Right lobe of liver (tissue), 6 donors: ENCODE results near the gene IPO13. TPM values are rescaled to one million over a fixed set of nuclear protein-coding genes. Genes with fewer than 3 reads are reported as not detected.

Experiments used
- ATAC-seq, 4 donors: fragments of 200-7000 bp; cut with Tn5 transposase; one replicate each; pipeline ENCODE4 v1.9.1; 2020; ENCODE audit warnings: mild to moderate bottlenecking in 4 of 4, moderate library complexity in 4 of 4
- DNase-seq, 3 donors: peaks; one replicate each; pipeline ENCODE4 v3.0.0-alpha.2; 2020
- H3K27ac ChIP-seq, 3 donors: fragments of 200-600 bp; one replicate each; pipeline ENCODE4 v1.8.0; 2022
- H3K27me3 ChIP-seq, 2 donors: fragments of 200-600 bp; one replicate each; pipeline ENCODE4 v1.8.0; 2022
- H3K36me3 ChIP-seq, 4 donors: fragments of 200-600 bp; sonication (generic) in 1 of 4; one replicate each; pipeline versions ENCODE4 v1.5.1 to v1.8.0; 2017 to 2022; ENCODE audit warnings: control low read depth in 1 of 4
- H3K4me1 ChIP-seq, 4 donors: fragments of 200-600 bp; sonication (generic) in 1 of 4; one replicate each; pipeline versions ENCODE4 v1.5.1 to v1.8.0; 2017 to 2022; ENCODE audit warnings: control low read depth in 1 of 4
- H3K4me3 ChIP-seq, 3 donors: fragments of 200-600 bp; one replicate each; pipeline ENCODE4 v1.8.0; 2022
- H3K9me3 ChIP-seq, 4 donors: fragments of 200-600 bp; sonication (generic) in 1 of 4; one replicate each; pipeline versions ENCODE4 v1.5.1 to v1.8.0; 2017 to 2022; ENCODE audit warnings: control low read depth in 1 of 4
- POLR2A ChIP-seq: fragments of 450-650 bp; IDR thresholded peaks from one replicate; pipeline ENCODE4 v1.6.1; 2017; ENCODE audit warnings: antibody characterized with exemption, mild to moderate bottlenecking
- WGBS: methylation state at CpG from one replicate; pipeline ENCODE4 v1.1.6; 2018; ENCODE audit warnings: low coverage, low lambda C conversion rate; ENCODE audit not compliant: insufficient coverage; ENCODE audit errors: missing lambda C conversion rate; 5-methylcytosine and 5-hydroxymethylcytosine counted together
- intact Hi-C, 2 donors: fragments of 100-400 bp; cut with DNase I; formaldehyde crosslinking; loops; one replicate each; pipeline versions ENCODE4 v1.11.2 to v1.14.1; 2022
- total RNA-seq, 6 experiments: library from RNA; depleted of rRNA in 2 of 6; stranded (reverse); fragments of >200 nt in 2 of 6; fragmentation: NEBNext Ultra II Directional in 3 of 6; extraction: Animal tissue kit (Norgen Biotek cat#: 25700) in 3 of 6; gene quantifications; one replicate each; pipeline versions ENCODE4 v1.1.0 to v1.2.4, GENCODE V29; 2016 to 2023
- TF ChIP-seq, protein P1 (sequence below), 4 donors: fragments of 200-600 bp in 3 of 4; fragments of 450-650 bp in 1 of 4; IDR thresholded peaks; one replicate each; pipeline versions ENCODE4 v1.5.1 to v1.8.0; 2016 to 2022; ENCODE audit warnings: antibody characterized with exemption in 4 of 4, mild to moderate bottlenecking in 2 of 4
- donor health status: DM: no; HTN: yes; CAD: no.
- donor health status: DM: no; HTN: no; CAD: no.
- donor health status: DM: no; HTN: no; CAD: no.
- donor health status: DM: no; HTN: yes; CAD: no.
- donor health status: DM: no; HTN: yes; CAD: no.

IPO13 gene
- total RNA-seq, 6 experiments from 2014 or later: 12.4 to 18.9 (median 14.8) TPM

- TF ChIP-seq, protein P1, sequence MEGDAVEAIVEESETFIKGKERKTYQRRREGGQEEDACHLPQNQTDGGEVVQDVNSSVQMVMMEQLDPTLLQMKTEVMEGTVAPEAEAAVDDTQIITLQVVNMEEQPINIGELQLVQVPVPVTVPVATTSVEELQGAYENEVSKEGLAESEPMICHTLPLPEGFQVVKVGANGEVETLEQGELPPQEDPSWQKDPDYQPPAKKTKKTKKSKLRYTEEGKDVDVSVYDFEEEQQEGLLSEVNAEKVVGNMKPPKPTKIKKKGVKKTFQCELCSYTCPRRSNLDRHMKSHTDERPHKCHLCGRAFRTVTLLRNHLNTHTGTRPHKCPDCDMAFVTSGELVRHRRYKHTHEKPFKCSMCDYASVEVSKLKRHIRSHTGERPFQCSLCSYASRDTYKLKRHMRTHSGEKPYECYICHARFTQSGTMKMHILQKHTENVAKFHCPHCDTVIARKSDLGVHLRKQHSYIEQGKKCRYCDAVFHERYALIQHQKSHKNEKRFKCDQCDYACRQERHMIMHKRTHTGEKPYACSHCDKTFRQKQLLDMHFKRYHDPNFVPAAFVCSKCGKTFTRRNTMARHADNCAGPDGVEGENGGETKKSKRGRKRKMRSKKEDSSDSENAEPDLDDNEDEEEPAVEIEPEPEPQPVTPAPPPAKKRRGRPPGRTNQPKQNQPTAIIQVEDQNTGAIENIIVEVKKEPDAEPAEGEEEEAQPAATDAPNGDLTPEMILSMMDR (IDR thresholded peaks at IDR 0.05): no peak
- TF ChIP-seq POLR2A: no peak
- Histone ChIP-seq H3K27me3 (no peaks in the 10 kb centered on the region), H3K4me1 (peaks cover 0 to 45% (median 16%) of the 10 kb centered on the region in 4 donors), H3K36me3 (peaks cover 0 to 14% (median 5%) of the 10 kb centered on the region in 4 donors), H3K9me3 (no peaks in the 10 kb centered on the region), H3K27ac (peak overlapping the region; percentile 86 to 93 (median 91)), H3K4me3 (peak overlapping the region; percentile 84 to 98 (median 97))
- ATAC-seq (peak; percentile 22 to 60 (median 40)), DNase-seq (peak; percentile 77 to 86 (median 78))
- intact Hi-C loops: no loop called here
- under 1% methylated on average over 24 of the region's 34 CpGs for WGBS
Measured at GRCh38 chr1:43975249-43975961, 28.7 kb downstream of the IPO13 start.

DNA sequence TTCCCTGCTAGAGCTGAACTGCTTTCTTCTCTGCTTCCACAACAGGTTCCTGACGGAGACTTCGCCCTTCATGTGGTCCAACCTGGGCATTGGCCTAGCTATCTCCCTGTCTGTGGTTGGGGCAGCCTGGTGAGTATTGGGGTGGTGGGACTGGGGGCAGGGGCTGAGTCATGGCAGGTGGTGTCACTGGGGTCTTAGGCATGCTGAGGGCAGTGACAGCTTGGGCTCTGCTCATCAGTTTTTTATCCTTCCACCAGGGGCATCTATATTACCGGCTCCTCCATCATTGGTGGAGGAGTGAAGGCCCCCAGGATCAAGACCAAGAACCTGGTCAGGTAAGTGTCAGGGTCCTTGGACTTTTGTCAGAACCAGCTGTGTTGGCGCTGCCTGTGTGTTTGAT lies 29.3 kb downstream of the IPO13 start:
- Histone ChIP-seq H3K9me3 (no peaks in the 10 kb centered on the region), H3K36me3 (peaks cover 0 to 14% (median 5%) of the 10 kb centered on the region in 4 donors), H3K27me3 (no peaks in the 10 kb centered on the region), H3K4me1 (peaks cover 0 to 39% (median 13%) of the 10 kb centered on the region in 4 donors), H3K27ac (peak overlapping the region in 1 of 3 donors; percentile 93), H3K4me3 (peak overlapping the region; percentile 84 to 98 (median 97))
- TF ChIP-seq, protein P1 (IDR thresholded peaks at IDR 0.05): no peak
- TF ChIP-seq POLR2A: no peak
- 50% methylated on average over 2 of the region's 4 CpGs for WGBS
- intact Hi-C loops: no loop called here
- ATAC-seq (no peak), DNase-seq (peak in 1 of 3 donors; percentile 53)

DNA sequence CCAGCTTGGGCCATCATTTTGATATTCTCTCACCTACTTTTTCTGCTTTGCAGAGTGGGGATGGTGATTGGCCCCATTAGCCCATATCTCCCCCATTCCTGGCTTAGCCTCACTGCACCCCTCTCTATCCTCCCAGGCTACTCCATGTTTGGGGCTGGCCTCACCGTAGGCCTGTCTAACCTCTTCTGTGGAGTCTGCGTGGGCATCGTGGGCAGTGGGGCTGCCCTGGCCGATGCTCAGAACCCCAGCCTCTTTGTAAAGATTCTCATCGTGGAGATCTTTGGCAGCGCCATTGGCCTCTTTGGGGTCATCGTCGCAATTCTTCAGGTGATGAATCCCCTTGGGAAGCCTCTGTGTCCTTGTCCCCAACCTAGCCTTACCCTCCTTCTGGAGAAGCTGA lies 30.1 kb downstream of the IPO13 start:
- no peaks in the 10 kb centered on the region for H3K27me3 ChIP-seq
- intact Hi-C loops: no loop called here
- no peak overlapping the region for H3K27ac ChIP-seq
- DNase-seq (peak in 1 of 3 donors; percentile 39), ATAC-seq (no peak)
- H3K9me3 ChIP-seq: no peaks in the 10 kb centered on the region
- TF ChIP-seq, protein P1 (IDR thresholded peaks at IDR 0.05): no peak
- TF ChIP-seq POLR2A: no peak
- 87% methylated on average over 7 of the region's 8 CpGs for WGBS
- peaks cover 0 to 14% (median 5%) of the 10 kb centered on the region in 4 donors for H3K36me3 ChIP-seq
- H3K4me1 ChIP-seq: peaks cover 0 to 39% (median 13%) of the 10 kb centered on the region in 4 donors
- H3K4me3 ChIP-seq: no peak overlapping the region

DNA sequence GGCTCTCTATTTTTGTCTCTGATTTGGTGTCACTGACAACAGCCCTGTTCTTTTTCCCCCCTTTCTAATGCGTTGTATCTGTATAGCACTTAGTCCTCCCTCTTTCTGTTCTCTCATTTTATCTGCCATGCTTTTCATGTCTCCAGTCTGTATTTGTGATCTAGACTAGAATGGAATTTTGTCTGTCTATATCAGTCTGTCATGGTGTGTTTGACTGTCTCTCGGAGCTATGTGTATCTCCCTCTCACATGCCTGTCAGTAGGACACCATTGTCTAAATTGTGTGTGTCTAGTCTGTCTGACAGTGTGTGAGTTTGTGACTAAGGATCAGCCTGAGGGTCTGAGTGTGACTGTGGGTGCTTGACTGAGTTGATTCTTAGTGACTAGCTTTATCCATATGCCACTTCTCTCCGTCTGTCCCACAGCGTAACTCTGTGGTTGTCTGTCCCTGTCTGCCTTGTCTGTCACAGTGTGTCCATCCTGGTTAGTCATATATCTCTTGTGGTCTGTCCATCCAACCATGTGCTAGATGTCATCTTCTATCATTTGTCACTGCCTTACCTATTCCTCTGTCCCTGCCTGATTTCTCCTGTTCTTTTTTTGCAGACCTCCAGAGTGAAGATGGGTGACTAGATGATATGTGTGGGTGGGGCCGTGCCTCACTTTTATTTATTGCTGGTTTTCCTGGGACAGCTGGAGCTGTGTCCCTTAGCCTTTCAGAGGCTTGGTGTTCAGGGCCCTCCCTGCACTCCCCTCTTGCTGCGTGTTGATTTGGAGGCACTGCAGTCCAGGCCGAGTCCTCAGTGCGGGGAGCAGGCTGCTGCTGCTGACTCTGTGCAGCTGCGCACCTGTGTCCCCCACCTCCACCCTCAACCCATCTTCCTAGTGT lies 30.9 kb downstream of the IPO13 start:
- no peak for TF ChIP-seq POLR2A
- TF ChIP-seq, protein P1 (IDR thresholded peaks at IDR 0.05): no peak
- DNase-seq (no peak), ATAC-seq (no peak)
- Histone ChIP-seq H3K4me1 (peaks cover 0 to 39% (median 13%) of the 10 kb centered on the region in 4 donors), H3K27me3 (no peaks in the 10 kb centered on the region), H3K4me3 (no peak overlapping the region), H3K36me3 (peaks cover 0 to 14% (median 5%) of the 10 kb centered on the region in 4 donors), H3K9me3 (no peaks in the 10 kb centered on the region), H3K27ac (peak overlapping the region in 1 of 3 donors; percentile 56)
- intact Hi-C loops: no loop called here
- WGBS: 52% methylated on average over 7 of the region's 9 CpGs
